ENCODE data around the gene SLC25A11.

GRCh38 chr17:4967539-4968485, 28.0 kb upstream of the SLC25A11 start, which contains the start of gene SPAG7:
- TF ChIP-seq ZNF274 (IDR thresholded peaks at IDR 0.05; ENCODE audit: low read depth, low read length) (no peak), YY1 (IDR thresholded peaks at IDR 0.05; ENCODE audit: insufficient read depth, insufficient read length) (peak; percentile 82)

Data from NT2/D1 (cell line).